Aorta (tissue), 5 donors: Measurements from ENCODE around the gene GJA3. TPM values are rescaled to one million over a fixed set of nuclear protein-coding genes. Genes with fewer than 3 reads are reported as not detected.
"Not testable (repeated sequence)": the region's sequence is repeated elsewhere in the genome, so short reads cannot be mapped to it uniquely, and the experiment has no call there.

Experiments
- ATAC-seq: fragments of 200-7000 bp; cut with Tn5 transposase; one replicate; pipeline ENCODE4 v1.9.1; 2022; ENCODE audit warnings: moderate library complexity; ENCODE audit not compliant: low FRiP score
- DNase-seq, 2 donors: peaks; one replicate each; pipeline ENCODE4 v3.0.0-alpha.2; 2020
- H3K27ac ChIP-seq, 2 donors: one replicate each; pipeline ENCODE4 v1.5.1; 2013; ENCODE audit warnings: low read length in 2 of 2, mild to moderate bottlenecking in 2 of 2, moderate library complexity in 2 of 2, control low read depth in 1 of 2, inconsistent platforms in 1 of 2, low read depth in 1 of 2
- H3K27me3 ChIP-seq, 2 donors: one replicate each; pipeline ENCODE4 v1.6.1; 2013; ENCODE audit warnings: control low read depth in 1 of 2, low read length in 1 of 2, mild to moderate bottlenecking in 1 of 2, moderate library complexity in 1 of 2; ENCODE audit not compliant: insufficient read depth in 2 of 2, control insufficient read depth in 1 of 2
- H3K36me3 ChIP-seq, 2 donors: one replicate each; pipeline ENCODE4 v1.6.1; 2013; ENCODE audit warnings: control low read depth in 1 of 2, low read length in 1 of 2, mild to moderate bottlenecking in 1 of 2; ENCODE audit not compliant: insufficient read depth in 2 of 2, control insufficient read depth in 1 of 2
- H3K4me1 ChIP-seq, 2 donors: one replicate each; pipeline ENCODE4 v1.6.1; 2013; ENCODE audit warnings: low read length in 2 of 2, control low read depth in 1 of 2, mild to moderate bottlenecking in 1 of 2, moderate library complexity in 1 of 2; ENCODE audit not compliant: insufficient read depth in 2 of 2, control insufficient read depth in 1 of 2
- H3K4me3 ChIP-seq, 2 donors: one replicate each; pipeline ENCODE4 v1.5.1; 2013; ENCODE audit warnings: low read length in 2 of 2, control low read depth in 1 of 2, mild to moderate bottlenecking in 1 of 2
- H3K9me3 ChIP-seq: one replicate; pipeline ENCODE4 v1.6.1; 2013; ENCODE audit warnings: mild to moderate bottlenecking, low read length; ENCODE audit not compliant: control insufficient read depth
- WGBS, 2 donors: extraction: QIAGEN DNeasy Blood & Tissue Kit; methylation state at CpG; one replicate each; pipeline ENCODE4 v1.1.7; 2013; 5-methylcytosine and 5-hydroxymethylcytosine counted together
- intact Hi-C, 2 donors: fragments of 100-400 bp; cut with DNase I; formaldehyde crosslinking; loops; one replicate each; pipeline versions ENCODE4 v1.14.2 to v1.15.0; 2022
- polyA plus RNA-seq, 2 donors: library from polyadenylated mRNA; stranded (reverse); fragments of 200-250 nt; gene quantifications; one replicate each; pipeline ENCODE4 v1.2.3, GENCODE V29; 2013
- total RNA-seq, 2 donors: library from RNA; stranded (reverse); fragmentation: NEBNext Ultra II Directional; extraction: Animal tissue kit (Norgen Biotek cat#: 25700); gene quantifications; one replicate each; pipeline ENCODE4 v1.2.1, GENCODE V29; 2021
- donor health status: healthy with polysubstance abuse.
- donor health status: Bipolar disorder and iron deficiency.
- donor health status: DM: no; HTN: no; CAD: no.
- donor health status: DM: no; HTN: no; CAD: no.
- donor health status: DM: yes; HTN: yes; CAD: no.

The GJA3 gene
- total and polyA plus RNA-seq, 4 donors = 0.03 to 0.42 (median 0.19) TPM; not detected in 1

- Histone ChIP-seq H3K27ac (no peak overlapping the region), H3K27me3 (no peaks in the 10 kb centered on the region), H3K4me3 (no peak overlapping the region), H3K4me1 (no peaks in the 10 kb centered on the region), H3K9me3 (no peaks in the 10 kb centered on the region), H3K36me3 (no peaks in the 10 kb centered on the region)
- intact Hi-C loops = loop anchor here (5.0 to 10.0 kb wide), 3 partner anchors 32 to 175 kb away; no protein-coding TSS in a partner anchor
- WGBS, 2 donors = 26 to 30% methylated on average over 18 of the region's 18 CpGs
- DNase-seq = no peak
- no peak for ATAC-seq
Measured at GRCh38 chr13:20159646-20160305, 1.1 kb downstream of the GJA3 start.

GRCh38 chr13:20157151-20157796 is 3.6 kb downstream of the GJA3 start:
- DNase-seq (no peak), ATAC-seq (no peak)
- Histone ChIP-seq H3K4me3 (no peak overlapping the region), H3K27ac (no peak overlapping the region), H3K9me3 (no peaks in the 10 kb centered on the region), H3K36me3 (no peaks in the 10 kb centered on the region), H3K4me1 (no peaks in the 10 kb centered on the region), H3K27me3 (no peaks in the 10 kb centered on the region)
- intact Hi-C loops = no loop called here
- WGBS, 2 donors = 69 to 74% methylated on average over 3 of the region's 3 CpGs

- Histone ChIP-seq H3K36me3 (no peaks in the 10 kb centered on the region), H3K27ac (no peak overlapping the region), H3K27me3 (no peaks in the 10 kb centered on the region), H3K9me3 (no peaks in the 10 kb centered on the region), H3K4me3 (no peak overlapping the region), H3K4me1 (no peaks in the 10 kb centered on the region)
- intact Hi-C loops = no loop called here
- WGBS, 2 donors = 31 to 58% methylated on average over 2 of the region's 2 CpGs
- no peak for ATAC-seq
- no peak for DNase-seq
Measured at GRCh38 chr13:20156702-20157101, 4.2 kb downstream of the GJA3 start.

GRCh38 chr13:20153290-20153689 is 7.6 kb downstream of the GJA3 start:
- not testable (repeated sequence) for H3K27me3 ChIP-seq
- 94 to 96% methylated on average over 2 of the region's 2 CpGs for WGBS, 2 donors

GRCh38 chr13:20151612-20152011 is 9.2 kb downstream of the GJA3 start:
- ATAC-seq = no peak
- DNase-seq = no peak
- WGBS, 2 donors = 90% methylated on average over 11 of the region's 11 CpGs
- Histone ChIP-seq H3K4me1 (no peaks in the 10 kb centered on the region), H3K27me3 (no peaks in the 10 kb centered on the region), H3K36me3 (no peaks in the 10 kb centered on the region), H3K27ac (no peak overlapping the region), H3K9me3 (no peaks in the 10 kb centered on the region), H3K4me3 (no peak overlapping the region)
- intact Hi-C loops = no loop called here

More at GRCh38 chr13:20153290-20153689, 7.6 kb downstream of the GJA3 start:
- intact Hi-C loops, H3K4me1 ChIP-seq, H3K27ac ChIP-seq, DNase-seq, H3K4me3 ChIP-seq, H3K9me3 ChIP-seq, ATAC-seq, H3K36me3 ChIP-seq: not testable (repeated sequence)

GRCh38 chr13:20151016-20151415 is 9.8 kb downstream of the GJA3 start:
- ATAC-seq = no peak
- H3K27ac ChIP-seq = no peak overlapping the region
- no peaks in the 10 kb centered on the region for H3K9me3 ChIP-seq
- H3K27me3 ChIP-seq = no peaks in the 10 kb centered on the region
- H3K4me3 ChIP-seq = no peak overlapping the region
- no peak for DNase-seq
- H3K4me1 ChIP-seq = no peaks in the 10 kb centered on the region
- no peaks in the 10 kb centered on the region for H3K36me3 ChIP-seq
- intact Hi-C loops = no loop called here
- WGBS, 2 donors = 78 to 89% methylated on average over 5 to 6 of the region's 6 CpGs

GRCh38 chr13:20150561-20150960 is 10.3 kb downstream of the GJA3 start:
- 88 to 90% methylated on average over 9 of the region's 9 CpGs for WGBS, 2 donors
- ATAC-seq = no peak
- no peaks in the 10 kb centered on the region for H3K9me3 ChIP-seq
- intact Hi-C loops = no loop called here
- no peak for DNase-seq
- no peaks in the 10 kb centered on the region for H3K36me3 ChIP-seq
- H3K4me3 ChIP-seq = no peak overlapping the region
- no peaks in the 10 kb centered on the region for H3K27me3 ChIP-seq
- no peaks in the 10 kb centered on the region for H3K4me1 ChIP-seq
- H3K27ac ChIP-seq = no peak overlapping the region

GRCh38 chr13:20149762-20150161 is 11.1 kb downstream of the GJA3 start:
- Histone ChIP-seq H3K4me1 (no peaks in the 10 kb centered on the region), H3K36me3 (no peaks in the 10 kb centered on the region), H3K9me3 (no peaks in the 10 kb centered on the region), H3K4me3 (no peak overlapping the region), H3K27ac (no peak overlapping the region), H3K27me3 (no peaks in the 10 kb centered on the region)
- DNase-seq (no peak), ATAC-seq (no peak)
- intact Hi-C loops = no loop called here
- WGBS, 2 donors = 78 to 82% methylated on average over 9 of the region's 9 CpGs
